Thyroid gland (tissue), 4 donors: ENCODE measurements around the gene SPINK14.

Source experiments
- POLR2A ChIP-seq, 2 donors: fragments of 450-650 bp; IDR thresholded peaks; one replicate each; pipeline ENCODE4 v1.6.1; 2017; ENCODE audit warnings: antibody characterized with exemption in 2 of 2, mild to moderate bottlenecking in 2 of 2, moderate library complexity in 1 of 2
- TF ChIP-seq, protein P1 (sequence below), 6 experiments: fragments of 200-600 bp in 3 of 6; fragments of 450-650 bp in 3 of 6; sonication (generic) in 3 of 6; IDR thresholded peaks; one replicate each; pipeline ENCODE4 v1.5.1; 2016 to 2019; ENCODE audit warnings: antibody characterized with exemption in 6 of 6, mild to moderate bottlenecking in 2 of 6, inconsistent platforms in 1 of 6, moderate library complexity in 1 of 6

DNA sequence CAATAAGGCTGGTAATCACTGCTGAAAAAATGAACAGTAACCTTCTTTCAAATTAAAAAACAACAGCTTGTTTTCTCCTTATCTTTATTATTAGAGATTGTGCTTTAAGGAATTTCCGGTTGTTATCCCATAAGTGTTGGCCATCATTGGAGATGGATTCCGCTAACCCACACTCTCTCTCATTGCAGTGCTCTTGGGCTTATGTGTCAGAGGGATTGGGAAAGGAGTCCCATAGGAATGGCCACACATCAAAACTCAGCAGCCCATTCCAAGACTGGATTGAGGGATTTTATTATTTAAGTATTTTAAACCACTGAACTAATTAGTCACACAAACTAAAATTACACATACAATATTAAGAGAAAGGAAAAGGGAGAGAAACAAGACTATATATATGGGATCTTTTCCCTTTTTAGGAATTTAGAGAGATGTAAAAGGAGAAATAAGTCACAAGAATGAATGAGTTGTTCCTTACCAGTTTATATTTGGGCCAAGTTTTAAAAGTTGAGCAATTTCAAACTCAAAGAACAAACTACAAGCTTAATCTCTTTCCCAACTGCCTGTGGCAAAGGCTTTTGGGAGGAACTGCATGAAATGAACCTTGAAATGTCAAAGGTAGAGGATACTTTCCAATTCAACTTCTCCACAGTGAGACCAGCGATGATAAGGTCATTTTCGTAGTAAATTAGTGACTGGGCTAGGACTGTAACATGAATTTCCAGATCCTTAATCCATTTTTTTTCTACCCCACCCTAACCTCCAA lies 36.9 kb downstream of the SPINK14 start:
- TF ChIP-seq, protein P1, sequence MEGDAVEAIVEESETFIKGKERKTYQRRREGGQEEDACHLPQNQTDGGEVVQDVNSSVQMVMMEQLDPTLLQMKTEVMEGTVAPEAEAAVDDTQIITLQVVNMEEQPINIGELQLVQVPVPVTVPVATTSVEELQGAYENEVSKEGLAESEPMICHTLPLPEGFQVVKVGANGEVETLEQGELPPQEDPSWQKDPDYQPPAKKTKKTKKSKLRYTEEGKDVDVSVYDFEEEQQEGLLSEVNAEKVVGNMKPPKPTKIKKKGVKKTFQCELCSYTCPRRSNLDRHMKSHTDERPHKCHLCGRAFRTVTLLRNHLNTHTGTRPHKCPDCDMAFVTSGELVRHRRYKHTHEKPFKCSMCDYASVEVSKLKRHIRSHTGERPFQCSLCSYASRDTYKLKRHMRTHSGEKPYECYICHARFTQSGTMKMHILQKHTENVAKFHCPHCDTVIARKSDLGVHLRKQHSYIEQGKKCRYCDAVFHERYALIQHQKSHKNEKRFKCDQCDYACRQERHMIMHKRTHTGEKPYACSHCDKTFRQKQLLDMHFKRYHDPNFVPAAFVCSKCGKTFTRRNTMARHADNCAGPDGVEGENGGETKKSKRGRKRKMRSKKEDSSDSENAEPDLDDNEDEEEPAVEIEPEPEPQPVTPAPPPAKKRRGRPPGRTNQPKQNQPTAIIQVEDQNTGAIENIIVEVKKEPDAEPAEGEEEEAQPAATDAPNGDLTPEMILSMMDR (IDR thresholded peaks at IDR 0.05): no peak
- no peak for TF ChIP-seq POLR2A (IDR thresholded peaks at IDR 0.05)
